ENCODE measurements around the gene PRKCZ. TPM values are rescaled to one million over a fixed set of nuclear protein-coding genes. Genes with fewer than 3 reads are reported as not detected.

PRKCZ gene
- total RNA-seq, 2 experiments from 2014 or later, result 6.8 to 12.8 TPM

DNA sequence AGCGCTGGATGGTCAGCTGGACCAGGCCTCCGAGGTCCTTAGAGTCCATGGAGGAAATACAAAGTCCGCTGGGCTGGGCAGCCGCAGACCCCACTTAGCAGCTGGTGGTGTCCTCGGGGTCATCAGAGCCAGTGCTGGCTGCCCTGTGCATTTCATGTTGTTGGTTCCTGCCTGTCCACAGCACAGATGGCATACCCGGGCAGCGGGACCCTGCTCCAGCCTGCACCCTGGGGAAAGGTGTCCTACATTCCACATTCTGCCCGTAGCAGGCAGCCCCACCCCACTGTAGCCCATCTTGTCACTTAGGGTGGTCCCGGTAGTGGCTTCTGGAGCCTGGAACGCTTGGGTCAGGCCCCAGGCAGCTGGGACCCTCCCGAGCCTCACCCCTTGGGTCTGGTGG, 19.8 kb downstream of the PRKCZ start:
- ATAC-seq, result no peak
- no peak overlapping the region for H3K4me3 Mint-ChIP-seq
- CTCF ChIA-PET, result no interaction called here
- no peak for DNase-seq
- H3K9me3 Mint-ChIP-seq (ENCODE audit: low read depth), result no peaks in the 10 kb centered on the region
- peaks cover 3% of the 10 kb centered on the region for H3K36me3 Mint-ChIP-seq
- no peak overlapping the region for H3K27ac Mint-ChIP-seq
- H3K4me1 Mint-ChIP-seq, result no peaks in the 10 kb centered on the region
- H3K27me3 Mint-ChIP-seq, result no peaks in the 10 kb centered on the region

DNA sequence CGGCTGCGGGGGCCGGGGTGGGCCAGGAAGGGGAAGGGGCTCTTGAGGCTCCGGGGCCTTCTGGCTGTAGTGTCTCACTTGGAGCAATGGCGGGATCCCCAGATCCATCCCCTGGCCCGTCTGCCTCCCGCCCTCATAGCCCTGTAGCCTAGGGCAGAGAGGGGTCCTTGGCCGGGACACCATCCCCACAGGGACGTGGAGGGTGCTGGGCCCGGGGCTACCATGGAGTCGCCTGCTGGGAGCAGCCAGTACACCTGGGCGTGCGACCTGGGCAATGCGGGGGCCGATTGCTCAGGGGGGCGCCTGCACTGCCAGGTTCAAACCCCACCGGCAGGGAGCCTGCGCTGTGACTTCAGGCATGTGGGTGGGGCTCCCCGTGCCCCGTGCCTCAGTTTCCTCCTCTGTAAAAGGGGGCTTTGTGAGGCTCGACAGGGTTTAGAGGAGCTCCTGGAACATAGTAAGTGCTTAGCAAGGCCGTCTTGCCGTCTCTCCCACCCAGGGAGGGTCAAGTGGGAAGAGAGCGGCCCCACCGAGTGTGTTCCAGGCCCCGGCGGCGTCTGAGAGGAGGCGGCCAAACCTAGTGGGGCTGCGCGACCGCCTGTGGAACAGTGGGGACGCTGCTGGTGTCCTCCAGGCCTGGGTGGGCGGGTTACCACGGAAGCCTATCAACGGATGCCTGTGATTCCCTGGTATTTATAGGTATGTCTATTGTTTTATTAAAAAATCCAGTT, 20.8 kb downstream of the PRKCZ start:
- Mint-ChIP-seq H3K36me3 (peaks cover 1% of the 10 kb centered on the region), H3K27ac (no peak overlapping the region), H3K4me3 (no peak overlapping the region), H3K4me1 (no peaks in the 10 kb centered on the region), H3K27me3 (no peaks in the 10 kb centered on the region), H3K9me3 (ENCODE audit: low read depth) (no peaks in the 10 kb centered on the region)
- ATAC-seq (no peak), DNase-seq (no peak)
- CTCF ChIA-PET, result interaction anchor here (0.9 kb wide), 1 partner anchor 26 kb away, joined by 5 read pairs; no protein-coding TSS in a partner anchor

DNA sequence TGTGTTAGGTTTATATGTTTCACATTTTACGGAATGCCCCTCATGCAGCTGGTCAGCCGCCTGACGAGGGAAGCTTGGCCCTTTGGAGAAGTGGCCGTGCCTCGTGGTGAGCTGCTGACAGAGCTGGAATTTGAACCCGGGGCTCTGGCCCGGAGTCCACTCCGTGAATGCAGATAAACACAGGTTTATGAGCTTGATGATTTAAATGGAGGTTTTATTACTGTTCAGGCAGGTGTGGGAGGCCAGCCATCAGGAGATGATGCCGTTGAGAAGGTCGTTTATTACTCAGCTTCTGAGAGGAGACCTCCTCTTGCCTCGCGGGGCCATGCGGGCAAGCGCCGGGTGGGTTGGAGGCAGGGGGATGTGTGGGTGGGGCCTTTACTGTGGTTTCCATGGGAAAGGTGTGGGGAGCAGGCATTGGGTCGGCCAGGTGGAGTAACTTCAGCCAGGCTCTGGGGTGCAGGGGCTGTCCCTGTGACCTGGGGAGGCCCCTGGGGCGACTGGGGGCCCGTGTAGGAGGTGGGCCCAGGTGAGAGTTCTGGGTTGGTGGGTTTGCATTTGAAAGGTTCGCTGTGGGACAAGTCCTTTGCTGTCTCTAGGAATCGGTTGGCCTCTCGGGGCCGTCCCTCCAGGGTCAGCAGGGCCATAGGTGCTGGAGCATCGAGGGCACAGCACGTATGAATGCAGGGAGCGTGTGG, 22.0 kb downstream of the PRKCZ start:
- Mint-ChIP-seq H3K4me1 (no peaks in the 10 kb centered on the region), H3K36me3 (peaks cover 5% of the 10 kb centered on the region), H3K27me3 (no peaks in the 10 kb centered on the region), H3K27ac (no peak overlapping the region), H3K9me3 (ENCODE audit: low read depth) (no peaks in the 10 kb centered on the region), H3K4me3 (no peak overlapping the region)
- ATAC-seq (no peak), DNase-seq (no peak)
- CTCF ChIA-PET, result interaction anchor here (0.7 kb wide), 1 partner anchor 42 kb away, joined by 3 read pairs; no protein-coding TSS in a partner anchor

DNA sequence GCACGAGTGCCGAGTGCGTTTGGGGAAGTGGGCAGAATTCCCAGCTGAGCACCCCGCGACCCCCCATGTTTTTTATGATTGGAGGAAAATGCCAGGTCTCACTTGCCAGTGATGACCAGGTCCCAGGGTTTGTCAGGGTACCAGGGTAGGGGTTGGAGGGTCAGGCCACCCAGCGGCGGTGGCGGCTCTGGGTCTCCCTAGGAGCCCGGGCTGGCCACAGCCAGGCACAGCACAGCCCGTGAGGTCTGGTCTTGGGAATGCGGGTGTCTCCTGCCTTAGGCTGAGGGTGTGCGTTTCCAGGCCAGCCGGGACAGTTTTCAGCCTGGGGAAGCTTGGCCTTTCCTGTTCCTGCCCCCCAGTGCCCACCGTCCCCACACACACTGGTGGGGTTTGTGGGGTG, 22.7 kb downstream of the PRKCZ start:
- Mint-ChIP-seq H3K27ac (no peak overlapping the region), H3K36me3 (peaks cover 7% of the 10 kb centered on the region), H3K4me3 (no peak overlapping the region), H3K27me3 (no peaks in the 10 kb centered on the region), H3K4me1 (no peaks in the 10 kb centered on the region), H3K9me3 (ENCODE audit: low read depth) (peaks cover 4% of the 10 kb centered on the region)
- CTCF ChIA-PET, result interaction anchor here (0.7 kb wide), 1 partner anchor 42 kb away, joined by 3 read pairs; no protein-coding TSS in a partner anchor
- ATAC-seq (no peak), DNase-seq (no peak)

DNA sequence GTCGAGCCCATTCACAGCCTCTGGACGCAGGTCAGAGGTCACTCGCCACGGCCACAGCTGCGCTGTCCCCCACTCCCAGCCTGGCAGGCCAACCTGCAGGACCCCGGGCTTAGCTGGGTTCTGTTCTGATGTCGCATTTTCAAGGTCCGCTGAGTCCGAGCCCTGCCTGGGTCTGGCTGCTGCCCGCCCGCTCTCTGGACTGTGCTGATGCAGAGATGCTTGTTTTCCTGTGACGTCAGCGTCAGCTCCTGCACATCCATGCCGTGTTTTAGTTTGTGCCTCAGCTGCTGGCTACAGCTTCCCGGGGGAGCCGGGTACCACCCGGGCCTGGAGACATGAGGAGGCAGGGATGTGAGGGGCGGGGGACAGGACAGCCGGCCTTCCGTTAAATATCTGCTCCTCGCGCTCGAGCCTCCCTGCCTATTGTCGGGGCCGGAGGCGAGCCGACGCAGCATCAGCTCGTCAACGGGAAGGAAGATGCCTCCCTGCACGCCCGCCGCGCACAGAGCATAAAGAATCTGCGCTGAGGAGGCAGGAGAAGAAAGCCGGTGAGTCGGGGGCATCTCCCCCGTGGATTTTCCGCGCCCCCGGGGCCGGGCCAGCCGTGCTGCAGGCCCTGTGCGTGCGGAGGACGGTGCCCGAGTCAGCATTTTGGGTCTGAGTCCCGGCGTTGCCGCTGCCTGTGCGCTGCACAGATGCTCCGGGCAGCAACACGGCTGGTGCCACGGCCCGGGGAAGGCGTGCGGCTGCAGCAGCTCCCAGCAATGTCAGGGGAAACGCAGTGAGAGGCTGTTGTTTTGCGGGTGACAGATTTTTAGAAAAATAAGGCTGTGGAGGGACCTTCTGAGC, 23.4 kb downstream of the PRKCZ start:
- no peaks in the 10 kb centered on the region for H3K4me1 Mint-ChIP-seq
- peaks cover 12% of the 10 kb centered on the region for H3K36me3 Mint-ChIP-seq
- peaks cover 11% of the 10 kb centered on the region for H3K9me3 Mint-ChIP-seq (ENCODE audit: low read depth)
- DNase-seq (no peak), ATAC-seq (no peak)
- H3K27ac Mint-ChIP-seq, result no peak overlapping the region
- CTCF ChIA-PET, result interaction anchor here (0.7 kb wide), 1 partner anchor 43 kb away, joined by 3 read pairs; no protein-coding TSS in a partner anchor
- no peak overlapping the region for H3K4me3 Mint-ChIP-seq
- no peaks in the 10 kb centered on the region for H3K27me3 Mint-ChIP-seq

GRCh38 chr1:2074396-2074795, 24.2 kb downstream of the PRKCZ start:
- DNase-seq (no peak), ATAC-seq (no peak)
- Mint-ChIP-seq H3K27me3 (no peaks in the 10 kb centered on the region), H3K36me3 (peaks cover 14% of the 10 kb centered on the region), H3K27ac (no peak overlapping the region), H3K4me1 (no peaks in the 10 kb centered on the region), H3K4me3 (no peak overlapping the region), H3K9me3 (ENCODE audit: low read depth) (peaks cover 11% of the 10 kb centered on the region)
- CTCF ChIA-PET, result no interaction called here

- Mint-ChIP-seq H3K4me1 (no peaks in the 10 kb centered on the region), H3K27ac (no peak overlapping the region), H3K36me3 (peaks cover 15% of the 10 kb centered on the region), H3K9me3 (ENCODE audit: low read depth) (peaks cover 13% of the 10 kb centered on the region), H3K27me3 (no peaks in the 10 kb centered on the region), H3K4me3 (no peak overlapping the region)
- no peak for ATAC-seq
- no peak for DNase-seq
- CTCF ChIA-PET, result no interaction called here
Measured at GRCh38 chr1:2074944-2075740, 24.9 kb downstream of the PRKCZ start.

DNA sequence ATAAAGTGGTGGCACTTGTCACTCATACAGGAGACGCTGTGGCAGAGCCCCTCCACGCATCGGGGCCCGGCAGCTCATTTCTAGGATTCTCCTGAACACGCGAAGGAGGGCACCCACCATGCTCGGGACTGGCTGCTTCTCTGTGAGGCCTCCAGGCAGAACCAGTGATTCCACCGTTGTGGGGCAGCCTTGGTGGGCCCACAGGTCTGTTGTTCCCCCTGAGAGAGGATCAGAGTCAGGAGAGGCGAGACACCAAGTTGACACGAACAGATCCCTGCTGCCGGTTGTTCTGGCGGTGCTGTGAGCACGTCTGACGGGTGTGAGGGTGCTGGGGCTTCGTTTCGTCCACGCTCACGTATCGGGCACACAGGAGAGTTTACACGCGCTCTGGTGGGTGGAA, 26.6 kb downstream of the PRKCZ start:
- Mint-ChIP-seq H3K36me3 (peaks cover 15% of the 10 kb centered on the region), H3K4me1 (no peaks in the 10 kb centered on the region), H3K27me3 (no peaks in the 10 kb centered on the region), H3K9me3 (ENCODE audit: low read depth) (peaks cover 13% of the 10 kb centered on the region), H3K4me3 (no peak overlapping the region), H3K27ac (no peak overlapping the region)
- ATAC-seq, result no peak
- no peak for DNase-seq
- CTCF ChIA-PET, result no interaction called here

DNA sequence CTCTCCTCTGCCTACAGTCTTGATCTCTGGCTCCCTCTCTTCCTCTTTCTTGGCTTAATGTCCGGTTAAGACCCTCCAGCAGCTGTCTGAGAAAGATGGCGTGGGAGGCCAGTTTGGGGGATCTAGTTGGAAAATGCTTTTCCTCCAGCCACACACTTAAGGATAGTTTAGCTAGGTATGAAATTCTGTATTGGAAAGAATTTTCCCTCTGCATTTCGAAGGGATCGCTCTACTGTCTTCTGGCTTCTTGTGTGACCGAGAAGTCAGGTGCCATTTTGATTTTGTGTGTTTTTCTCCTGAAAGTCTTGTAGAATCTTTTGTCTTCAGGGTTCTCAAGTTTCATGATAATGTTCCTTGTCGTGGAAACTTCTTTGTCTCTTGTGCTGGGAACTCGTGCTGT, 28.0 kb downstream of the PRKCZ start:
- DNase-seq (no peak), ATAC-seq (no peak)
- Mint-ChIP-seq H3K27ac (no peak overlapping the region), H3K9me3 (ENCODE audit: low read depth) (peaks cover 13% of the 10 kb centered on the region), H3K27me3 (no peaks in the 10 kb centered on the region), H3K36me3 (peaks cover 15% of the 10 kb centered on the region), H3K4me1 (no peaks in the 10 kb centered on the region), H3K4me3 (no peak overlapping the region)
- CTCF ChIA-PET, result interaction anchor here (1.1 kb wide), 1 partner anchor 96 kb away, joined by 5 read pairs; no protein-coding TSS in a partner anchor

- H3K27ac Mint-ChIP-seq, result no peak overlapping the region
- ATAC-seq (no peak), DNase-seq (no peak)
- CTCF ChIA-PET, result no interaction called here
- peaks cover 13% of the 10 kb centered on the region for H3K9me3 Mint-ChIP-seq (ENCODE audit: low read depth)
- H3K36me3 Mint-ChIP-seq, result peaks cover 15% of the 10 kb centered on the region
- H3K27me3 Mint-ChIP-seq, result no peaks in the 10 kb centered on the region
- no peak overlapping the region for H3K4me3 Mint-ChIP-seq
- no peaks in the 10 kb centered on the region for H3K4me1 Mint-ChIP-seq
Measured at GRCh38 chr1:2079396-2080085, 29.3 kb downstream of the PRKCZ start.

- Mint-ChIP-seq H3K27me3 (no peaks in the 10 kb centered on the region), H3K9me3 (ENCODE audit: low read depth) (peaks cover 13% of the 10 kb centered on the region), H3K4me3 (no peak overlapping the region), H3K27ac (no peak overlapping the region), H3K36me3 (peaks cover 15% of the 10 kb centered on the region), H3K4me1 (no peaks in the 10 kb centered on the region)
- CTCF ChIA-PET, result no interaction called here
- no peak for ATAC-seq
- no peak for DNase-seq
Measured at GRCh38 chr1:2080140-2080539, 29.9 kb downstream of the PRKCZ start.

DNA sequence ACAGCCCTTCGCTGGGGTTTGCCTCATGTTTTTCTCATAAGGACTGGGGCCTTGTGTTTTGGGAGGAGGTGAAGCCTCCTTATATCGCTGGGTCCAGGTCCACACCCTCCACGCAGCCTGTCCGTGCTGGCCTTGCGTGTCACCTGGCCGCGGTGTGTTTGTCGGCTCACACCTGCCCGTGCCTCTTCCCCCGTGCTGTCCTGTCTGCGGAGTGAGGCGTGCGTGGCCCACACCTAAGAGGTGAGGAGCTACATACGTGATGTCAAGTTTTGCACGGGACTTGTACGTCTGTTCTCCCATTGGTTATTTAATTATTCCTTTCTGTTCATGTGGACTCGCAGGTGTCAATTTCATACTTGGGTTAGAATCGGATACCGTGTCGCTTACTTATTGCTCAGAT, 30.7 kb downstream of the PRKCZ start:
- CTCF ChIA-PET, result no interaction called here
- H3K27ac Mint-ChIP-seq, result no peak overlapping the region
- ATAC-seq, result no peak

More for the DNA sequence above, 30.7 kb downstream of the PRKCZ start:
- DNase-seq, result no peak
- H3K36me3 Mint-ChIP-seq, result peaks cover 15% of the 10 kb centered on the region
- peaks cover 13% of the 10 kb centered on the region for H3K9me3 Mint-ChIP-seq (ENCODE audit: low read depth)
- H3K4me3 Mint-ChIP-seq, result no peak overlapping the region
- no peaks in the 10 kb centered on the region for H3K27me3 Mint-ChIP-seq
- H3K4me1 Mint-ChIP-seq, result no peaks in the 10 kb centered on the region
